Spleen (tissue), 11 donors: ENCODE results near the gene OGT. TPM values are rescaled to one million over a fixed set of nuclear protein-coding genes. Genes with fewer than 3 reads are reported as not detected.
"Not testable (repeated sequence)": the region's sequence is repeated elsewhere in the genome, so short reads cannot be mapped to it uniquely, and the experiment has no call there.

ENCODE experiments used
- DNase-seq: peaks from one replicate; pipeline ENCODE4 v3.0.0-alpha.2; 2020
- H3K27ac ChIP-seq, 8 donors: fragments of 200-600 bp; sonication (generic) in 7 of 8; 1 replicate in 4 of 8; 2 replicates in 4 of 8; pipeline versions ENCODE4 v1.5.0 to v1.8.0; 2016 to 2021; ENCODE audit warnings: inconsistent platforms in 4 of 8, mild to moderate bottlenecking in 4 of 8, moderate library complexity in 1 of 8
- H3K27me3 ChIP-seq, 7 donors: fragments of 200-600 bp; sonication (generic) in 6 of 7; replicated peaks in 1 of 7; 1 replicate in 4 of 7; 2 replicates in 3 of 7; pipeline versions ENCODE4 v1.5.0 to v1.8.0; 2016 to 2021; ENCODE audit warnings: inconsistent platforms in 3 of 7, mild to moderate bottlenecking in 1 of 7
- H3K36me3 ChIP-seq, 6 donors: fragments of 200-600 bp; sonication (generic) in 5 of 6; 1 replicate in 4 of 6; 2 replicates in 2 of 6; pipeline versions ENCODE4 v1.5.0 to v1.8.0; 2016 to 2021; ENCODE audit warnings: inconsistent platforms in 2 of 6
- H3K4me1 ChIP-seq, 6 donors: fragments of 200-600 bp; sonication (generic) in 5 of 6; 1 replicate in 3 of 6; 2 replicates in 3 of 6; pipeline versions ENCODE4 v1.5.0 to v1.8.0; 2016 to 2021; ENCODE audit warnings: inconsistent platforms in 3 of 6
- H3K4me3 ChIP-seq, 8 donors: fragments of 200-600 bp; sonication (generic) in 7 of 8; 1 replicate in 4 of 8; 2 replicates in 4 of 8; pipeline versions ENCODE4 v1.5.0 to v1.8.0; 2016 to 2021; ENCODE audit warnings: inconsistent platforms in 4 of 8, mild to moderate bottlenecking in 4 of 8, moderate library complexity in 2 of 8
- H3K9me3 ChIP-seq, 8 donors: fragments of 200-600 bp; sonication (generic) in 7 of 8; 1 replicate in 4 of 8; 2 replicates in 4 of 8; pipeline versions ENCODE4 v1.5.0 to v1.8.0; 2016 to 2021; ENCODE audit warnings: inconsistent platforms in 4 of 8
- POLR2A ChIP-seq, 3 donors: fragments of 450-650 bp; IDR thresholded peaks; one replicate each; pipeline ENCODE4 v1.5.1; 2017; ENCODE audit warnings: antibody characterized with exemption in 3 of 3, mild to moderate bottlenecking in 1 of 3
- POLR2AphosphoS5 ChIP-seq, 3 donors: sonication (generic); formaldehyde crosslinking; IDR thresholded peaks; one replicate each; pipeline ENCODE4 v1.5.1; 2017; ENCODE audit warnings: antibody characterized with exemption in 3 of 3
- WGBS, 5 donors: extraction: QIAGEN DNeasy Blood & Tissue Kit in 3 of 5; methylation state at CpG; one replicate each; pipeline versions ENCODE4 v1.1.5 to v1.1.7; 2013 to 2018; 5-methylcytosine and 5-hydroxymethylcytosine counted together
- intact Hi-C: fragments of 100-400 bp; cut with DNase I; formaldehyde crosslinking; loops from one replicate; pipeline ENCODE4 v1.15.0; 2023; ENCODE audit warnings: low total_unique reads
- polyA plus RNA-seq, 3 donors: library from polyadenylated mRNA; stranded (reverse); fragments of 200-250 nt; gene quantifications; one replicate each; pipeline ENCODE4 v1.2.1, GENCODE V29; 2013
- total RNA-seq, 7 donors: library from RNA; depleted of rRNA in 3 of 7; stranded (reverse); fragments of >200 nt in 3 of 7; fragmentation: NEBNext Ultra II Directional in 4 of 7; extraction: Animal tissue kit (Norgen Biotek cat#: 25700) in 4 of 7; gene quantifications; one replicate each; pipeline versions ENCODE4 v1.1.0 to v1.2.1, GENCODE V29; 2016 to 2021
- TF ChIP-seq, protein P1 (sequence below), 11 experiments: fragments of 200-600 bp in 7 of 11; fragments of 450-650 bp in 4 of 11; sonication (generic) in 4 of 11; IDR thresholded peaks in 8 of 11; conservative IDR thresholded peaks in 3 of 11; 1 replicate in 7 of 11; 2 replicates in 4 of 11; pipeline versions ENCODE4 v1.4.0 to v1.8.0; 2016 to 2021; ENCODE audit warnings: antibody characterized with exemption in 11 of 11, inconsistent platforms in 4 of 11, mild to moderate bottlenecking in 1 of 11
- donor health status: healthy with polysubstance abuse.
- donor health status: DM: no; HTN: no; CAD: no; lungs with moderate emphysema.
- donor health status: DM: no; HTN: no; CAD: no.
- donor health status: Bipolar disorder and iron deficiency.
- donor health status: healthy.
- donor health status: DM: no; HTN: no; CAD: no.
- donor health status: DM: yes; HTN: yes; CAD: no.

The OGT gene
- total and polyA plus RNA-seq, 10 donors = 76.8 to 393 (median 233) TPM

DNA sequence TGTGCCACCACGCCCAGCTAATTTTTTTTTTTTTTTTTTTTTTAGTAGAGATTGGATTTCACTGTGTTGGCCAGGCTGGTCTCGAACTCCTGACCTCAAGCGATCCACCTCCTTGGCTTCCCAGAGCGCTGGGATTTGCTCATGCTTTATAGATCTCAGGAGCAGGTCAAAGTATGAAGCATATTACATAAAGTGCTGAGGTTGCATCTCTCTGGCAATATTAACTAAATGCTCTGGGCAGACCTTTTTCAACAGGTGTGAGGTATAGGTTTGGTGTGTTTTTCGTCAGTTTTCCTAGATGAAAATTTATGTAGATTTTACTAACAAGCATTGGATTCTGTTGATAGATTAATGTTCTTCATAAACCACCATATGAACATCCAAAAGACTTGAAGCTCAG, 26.0 kb downstream of the OGT start:
- Histone ChIP-seq H3K36me3 (peaks cover 0 to 100% (median 81%) of the 10 kb centered on the region in 6 donors), H3K4me1 (no peaks in the 10 kb centered on the region), H3K27me3 (no peaks in the 10 kb centered on the region), H3K27ac (no peak overlapping the region), H3K9me3 (no peaks in the 10 kb centered on the region), H3K4me3 (no peak overlapping the region)
- TF ChIP-seq, protein P1, sequence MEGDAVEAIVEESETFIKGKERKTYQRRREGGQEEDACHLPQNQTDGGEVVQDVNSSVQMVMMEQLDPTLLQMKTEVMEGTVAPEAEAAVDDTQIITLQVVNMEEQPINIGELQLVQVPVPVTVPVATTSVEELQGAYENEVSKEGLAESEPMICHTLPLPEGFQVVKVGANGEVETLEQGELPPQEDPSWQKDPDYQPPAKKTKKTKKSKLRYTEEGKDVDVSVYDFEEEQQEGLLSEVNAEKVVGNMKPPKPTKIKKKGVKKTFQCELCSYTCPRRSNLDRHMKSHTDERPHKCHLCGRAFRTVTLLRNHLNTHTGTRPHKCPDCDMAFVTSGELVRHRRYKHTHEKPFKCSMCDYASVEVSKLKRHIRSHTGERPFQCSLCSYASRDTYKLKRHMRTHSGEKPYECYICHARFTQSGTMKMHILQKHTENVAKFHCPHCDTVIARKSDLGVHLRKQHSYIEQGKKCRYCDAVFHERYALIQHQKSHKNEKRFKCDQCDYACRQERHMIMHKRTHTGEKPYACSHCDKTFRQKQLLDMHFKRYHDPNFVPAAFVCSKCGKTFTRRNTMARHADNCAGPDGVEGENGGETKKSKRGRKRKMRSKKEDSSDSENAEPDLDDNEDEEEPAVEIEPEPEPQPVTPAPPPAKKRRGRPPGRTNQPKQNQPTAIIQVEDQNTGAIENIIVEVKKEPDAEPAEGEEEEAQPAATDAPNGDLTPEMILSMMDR (IDR thresholded peaks at IDR 0.05 in 8 of 11, conservative IDR thresholded peaks at IDR 0.05 in 3 of 11) = no peak
- no peak for DNase-seq
- 81 to 96% (median 95%) methylated on average over 4 to 5 of the region's 5 CpGs for WGBS, 5 donors
- intact Hi-C loops = no loop called here

DNA sequence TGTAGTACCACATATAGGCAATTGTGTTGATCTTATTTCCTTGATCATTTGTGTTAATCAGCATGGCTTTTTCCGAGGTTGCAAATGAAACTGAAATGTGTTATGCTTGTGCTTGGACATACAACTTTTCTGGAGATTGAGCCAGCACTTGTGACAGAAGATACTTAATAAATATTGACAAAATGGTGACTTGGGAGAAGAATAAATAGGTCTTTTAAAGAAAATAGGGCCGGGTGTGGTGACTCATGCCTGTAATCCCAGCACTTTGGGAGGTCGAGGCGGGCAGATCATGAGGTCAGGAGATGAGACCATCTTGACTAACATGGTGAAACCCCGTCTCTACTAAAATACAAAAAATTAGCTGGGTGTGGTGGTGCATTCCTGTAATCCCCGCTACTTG, 26.9 kb downstream of the OGT start:
- not testable (repeated sequence) for H3K4me3 ChIP-seq, H3K4me1 ChIP-seq, H3K27me3 ChIP-seq, H3K27ac ChIP-seq, H3K9me3 ChIP-seq, DNase-seq
- WGBS, 5 donors = 80 to 98% (median 87%) methylated on average over 6 of the region's 6 CpGs
- H3K36me3 ChIP-seq = peaks cover 0 to 100% (median 84%) of the 10 kb centered on the region in 6 donors
- intact Hi-C loops = loop anchor here (10.0 kb wide), 1 partner anchor 155 kb away; no protein-coding TSS in a partner anchor

DNA sequence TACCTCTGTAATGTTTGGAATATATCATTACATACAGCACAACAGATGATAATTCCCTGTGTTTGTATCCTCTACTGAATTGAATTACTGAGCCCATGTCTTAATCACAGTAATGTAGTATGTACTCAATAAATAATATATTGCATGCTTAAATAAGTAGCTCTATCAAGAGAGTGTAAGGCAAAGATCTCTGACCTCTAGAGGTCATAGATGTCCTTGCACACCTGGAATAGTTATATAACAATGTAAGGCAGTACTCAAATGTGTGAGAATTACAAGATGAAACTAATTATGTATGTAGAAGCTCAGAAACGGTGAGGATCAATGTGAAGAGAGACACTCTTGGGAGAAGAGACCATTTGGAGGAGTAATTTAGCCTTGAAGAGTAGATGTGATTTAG, 31.0 kb downstream of the OGT start:
- Histone ChIP-seq H3K27me3 (no peaks in the 10 kb centered on the region), H3K9me3 (no peaks in the 10 kb centered on the region), H3K4me1 (no peaks in the 10 kb centered on the region), H3K4me3 (no peak overlapping the region), H3K36me3 (peaks cover 0 to 100% (median 91%) of the 10 kb centered on the region in 6 donors), H3K27ac (no peak overlapping the region)
- TF ChIP-seq, protein P1 (IDR thresholded peaks at IDR 0.05 in 8 of 11, conservative IDR thresholded peaks at IDR 0.05 in 3 of 11) = no peak
- no peak for TF ChIP-seq POLR2A (IDR thresholded peaks at IDR 0.05)
- TF ChIP-seq POLR2AphosphoS5 (IDR thresholded peaks at IDR 0.05) = no peak
- DNase-seq = no peak
- 53 to 85% (median 74%) methylated on average over 1 of the region's 1 CpG for WGBS, 5 donors
- intact Hi-C loops = loop anchor here (10.0 kb wide), 1 partner anchor 159 kb away; no protein-coding TSS in a partner anchor

DNA sequence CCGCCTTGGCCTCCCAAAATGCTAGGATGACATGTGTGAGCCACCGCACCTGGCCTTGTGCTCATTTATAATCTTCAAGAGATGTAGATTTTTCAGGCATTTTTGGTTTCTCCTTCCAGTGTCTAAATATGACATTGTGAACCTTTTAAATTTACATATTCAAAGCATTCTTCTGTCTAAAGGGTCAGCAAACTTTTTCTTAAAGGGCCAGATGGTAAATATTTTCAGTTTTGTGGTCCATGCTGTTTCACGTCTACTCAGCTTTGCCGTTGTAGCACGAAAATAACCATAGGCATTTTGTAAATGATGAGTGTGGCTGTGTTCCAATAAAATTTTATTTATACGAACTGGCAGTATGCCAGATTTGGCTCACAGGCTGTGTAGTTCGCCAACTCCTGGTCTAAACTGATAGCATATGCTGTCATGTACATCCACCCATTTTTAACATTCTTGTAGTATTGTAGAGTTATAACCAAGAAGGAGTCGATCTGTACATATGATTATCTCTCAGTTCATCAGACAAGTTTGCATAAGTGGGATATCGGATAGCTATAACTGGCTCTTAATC, 32.7 kb downstream of the OGT start:
- Histone ChIP-seq H3K4me1 (no peaks in the 10 kb centered on the region), H3K36me3 (peaks cover 0 to 100% (median 87%) of the 10 kb centered on the region in 6 donors), H3K27me3 (no peaks in the 10 kb centered on the region), H3K27ac (no peak overlapping the region), H3K9me3 (no peaks in the 10 kb centered on the region), H3K4me3 (no peak overlapping the region)
- WGBS, 5 donors = 77 to 87% (median 83%) methylated on average over 9 of the region's 9 CpGs
- no peak for DNase-seq
- intact Hi-C loops = loop anchor here (10.0 kb wide), 1 partner anchor 161 kb away; no protein-coding TSS in a partner anchor
- TF ChIP-seq, protein P1 (IDR thresholded peaks at IDR 0.05 in 8 of 11, conservative IDR thresholded peaks at IDR 0.05 in 3 of 11) = no peak
- TF ChIP-seq POLR2A (IDR thresholded peaks at IDR 0.05) (no peak), POLR2AphosphoS5 (IDR thresholded peaks at IDR 0.05) (no peak)

DNA sequence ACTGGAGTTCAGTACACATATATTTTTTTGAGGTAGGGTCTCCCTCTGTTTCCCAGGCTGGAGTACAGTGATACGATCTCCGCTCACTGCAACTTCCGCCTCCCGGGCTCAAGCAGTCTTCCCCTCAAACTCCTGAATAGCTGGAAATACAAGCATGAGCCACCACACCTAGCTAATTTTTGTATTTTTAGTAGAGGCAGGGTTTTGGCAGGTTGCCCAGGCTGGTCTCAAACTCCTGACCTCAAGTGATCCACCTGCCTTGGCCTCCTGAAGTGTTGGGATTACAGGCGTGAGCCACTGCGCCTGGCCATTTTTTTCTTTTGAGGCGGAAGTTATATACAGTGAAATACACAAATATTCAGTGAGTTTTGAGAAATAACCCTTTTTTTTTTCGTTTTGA, 38.5 kb downstream of the OGT start:
- H3K36me3 ChIP-seq = peaks cover 0 to 100% (median 61%) of the 10 kb centered on the region in 6 donors
- H3K4me1 ChIP-seq = not testable (repeated sequence)

More for the DNA sequence above, 38.5 kb downstream of the OGT start:
- 91 to 96% (median 94%) methylated on average over 8 of the region's 8 CpGs for WGBS, 5 donors
- H3K27ac ChIP-seq, intact Hi-C loops, H3K4me3 ChIP-seq, H3K9me3 ChIP-seq, DNase-seq, H3K27me3 ChIP-seq: not testable (repeated sequence)
